Neural cell (in vitro differentiated cells): ENCODE results near the gene ADSS1. TPM values are rescaled to one million over a fixed set of nuclear protein-coding genes. Genes with fewer than 3 reads are reported as not detected.

Experiments used
- H2AFZ ChIP-seq: fragments of 200-600, 300-800 bp; sonication (generic), shearing (Covaris generic); 2 replicates; pipeline ENCODE4 v1.6.0; 2014; ENCODE audit warnings: low read depth, mild to moderate bottlenecking, antibody characterized with exemption, low read length, moderate library complexity
- H3F3A ChIP-seq: fragments of 200-600 bp; shearing (Covaris generic); 2 replicates; pipeline ENCODE4 v1.6.1; 2016; ENCODE audit warnings: mild to moderate bottlenecking, moderate library complexity, mixed read lengths, antibody characterized with exemption, low read length; ENCODE audit not compliant: insufficient read depth, poor library complexity, severe bottlenecking
- H3K27ac ChIP-seq: fragments of 200-600, 300-800 bp; sonication (generic), shearing (Covaris generic); 2 replicates; pipeline ENCODE4 v1.5.1; 2014; ENCODE audit warnings: mild to moderate bottlenecking, low read length, moderate library complexity
- H3K27me3 ChIP-seq: fragments of 300-800, 200-600 bp; sonication (generic), shearing (Covaris generic); 2 replicates; pipeline ENCODE4 v1.6.0; 2014; ENCODE audit warnings: mild to moderate bottlenecking, low read depth, low read length, moderate library complexity; ENCODE audit not compliant: insufficient read depth
- H3K36me3 ChIP-seq: fragments of 300-800, 200-600 bp; sonication (generic), shearing (Covaris generic); 2 replicates; pipeline ENCODE4 v1.5.1; 2014; ENCODE audit warnings: mild to moderate bottlenecking, antibody characterized with exemption, low read length, moderate library complexity; ENCODE audit not compliant: insufficient read depth
- H3K4me2 ChIP-seq: fragments of 300-800, 200-600 bp; sonication (generic), shearing (Covaris generic); 2 replicates; pipeline ENCODE4 v1.6.0; 2014; ENCODE audit warnings: mild to moderate bottlenecking, low read length
- H3K4me3 ChIP-seq: fragments of 300-800, 200-600 bp; sonication (generic), shearing (Covaris generic); 2 replicates; pipeline ENCODE4 v1.5.1; 2014; ENCODE audit warnings: mild to moderate bottlenecking, low read length, moderate library complexity
- H3K79me2 ChIP-seq: fragments of 200-600 bp; shearing (Covaris generic); replicated peaks from 2 replicates; pipeline ENCODE4 v1.6.0; 2014; ENCODE audit warnings: mild to moderate bottlenecking, low read length, moderate library complexity; ENCODE audit not compliant: insufficient read depth
- H3K9ac ChIP-seq: fragments of 300-800, 200-600 bp; sonication (generic), shearing (Covaris generic); 2 replicates; pipeline ENCODE4 v1.6.1; 2016; ENCODE audit warnings: mild to moderate bottlenecking, low read length, mixed read lengths
- H3K9me2 ChIP-seq: fragments of 200-600 bp; shearing (Covaris generic); 2 replicates; pipeline ENCODE4 v1.6.1; 2016; ENCODE audit warnings: mild to moderate bottlenecking, low read length, mixed read lengths; ENCODE audit not compliant: insufficient read depth
- H3K9me3 ChIP-seq: fragments of 200-600, 300-800 bp; sonication (generic), shearing (Covaris generic); 2 replicates; pipeline ENCODE4 v1.6.1; 2016; ENCODE audit warnings: mild to moderate bottlenecking, mixed run types, low read length, moderate library complexity, mixed read lengths
- H4K20me1 ChIP-seq: fragments of 200-600 bp; shearing (Covaris generic); 2 replicates; pipeline ENCODE4 v1.6.1; 2016; ENCODE audit warnings: mild to moderate bottlenecking, mixed run types; ENCODE audit not compliant: insufficient read depth
- CTCF ChIP-seq: fragments of 450-650 bp; IDR thresholded peaks from 2 replicates; pipeline ENCODE4 v1.5.1; 2014; ENCODE audit warnings: antibody characterized with exemption, mild to moderate bottlenecking, moderate library complexity; ENCODE audit not compliant: poor library complexity, severe bottlenecking
- EP300 ChIP-seq: fragments of 450-650 bp; conservative IDR thresholded peaks from 2 replicates; pipeline ENCODE4 v1.6.1; 2014; ENCODE audit warnings: antibody characterized with exemption, mild to moderate bottlenecking, moderate library complexity; ENCODE audit not compliant: poor library complexity, severe bottlenecking
- EZH2 ChIP-seq: fragments of 200-600, 300-800 bp; shearing (Covaris generic), sonication (generic); IDR thresholded peaks from 2 replicates; pipeline ENCODE4 v1.6.1; 2014; ENCODE audit warnings: antibody characterized with exemption, low read length, borderline replicate concordance, mild to moderate bottlenecking; ENCODE audit not compliant: insufficient read depth, poor library complexity, severe bottlenecking
- MXI1 ChIP-seq: fragments of 450-650 bp; conservative IDR thresholded peaks from 2 replicates; pipeline ENCODE4 v1.6.1; 2014; ENCODE audit warnings: antibody characterized with exemption, mild to moderate bottlenecking; ENCODE audit not compliant: poor library complexity, severe bottlenecking
- POLR2AphosphoS5 ChIP-seq: IDR thresholded peaks from 2 replicates; pipeline ENCODE4 v1.6.1; 2012
- RAD21 ChIP-seq: fragments of 450-650 bp; conservative IDR thresholded peaks from 2 replicates; pipeline ENCODE4 v1.6.1; 2014; ENCODE audit warnings: antibody characterized with exemption, mild to moderate bottlenecking, moderate library complexity
- REST ChIP-seq: IDR thresholded peaks from 2 replicates; pipeline ENCODE4 v1.6.1; 2012; ENCODE audit warnings: borderline replicate concordance
- SMC3 ChIP-seq: fragments of 450-650 bp; conservative IDR thresholded peaks from 2 replicates; pipeline ENCODE4 v1.6.1; 2014; ENCODE audit warnings: antibody characterized with exemption, mild to moderate bottlenecking, moderate library complexity; ENCODE audit not compliant: poor library complexity
- TAF1 ChIP-seq: IDR thresholded peaks from 2 replicates; pipeline ENCODE4 v1.6.1; 2012; ENCODE audit warnings: low read depth
- polyA plus RNA-seq: library from polyadenylated mRNA; depleted of rRNA; stranded (reverse); fragments of >200 nt; gene quantifications from 2 replicates; pipeline ENCODE4 v1.2.3, GENCODE V29; 2014

Gene ADSS1
- polyA plus RNA-seq, 1 donor from 2014 or later = 4.3 TPM

GRCh38 chr14:104778694-104779331 lies 54.8 kb downstream of the ADSS1 start:
- Histone ChIP-seq H3K27ac (no peak overlapping the region), H4K20me1 (no peaks in the 10 kb centered on the region), H3K9me3 (no peaks in the 10 kb centered on the region), H3K79me2 (no peaks in the 10 kb centered on the region), H3K9ac (no peak overlapping the region), H3F3A (no peaks in the 10 kb centered on the region), H3K4me3 (no peak overlapping the region), H3K9me2 (no peaks in the 10 kb centered on the region), H3K4me2 (no peak overlapping the region), H2AFZ (no peak overlapping the region), H3K27me3 (no peaks in the 10 kb centered on the region), H3K36me3 (no peaks in the 10 kb centered on the region)
- TF ChIP-seq RAD21 (no peak), POLR2AphosphoS5 (no peak), MXI1 (no peak), TAF1 (no peak), EP300 (no peak), REST (no peak), CTCF (no peak), SMC3 (no peak), EZH2 (no peak)

- no peak for TF ChIP-seq MXI1
- TF ChIP-seq SMC3 = no peak
- TF ChIP-seq POLR2AphosphoS5 = no peak
- no peak for TF ChIP-seq REST
- TF ChIP-seq CTCF = no peak
- TF ChIP-seq TAF1 = no peak
- no peak for TF ChIP-seq RAD21
- TF ChIP-seq EZH2 = no peak
- no peak for TF ChIP-seq EP300
- Histone ChIP-seq H3F3A (no peaks in the 10 kb centered on the region), H3K4me3 (no peak overlapping the region), H3K9me2 (no peaks in the 10 kb centered on the region), H3K9me3 (no peaks in the 10 kb centered on the region), H3K27me3 (no peaks in the 10 kb centered on the region), H3K4me2 (no peak overlapping the region), H3K27ac (no peak overlapping the region), H4K20me1 (no peaks in the 10 kb centered on the region), H3K9ac (no peak overlapping the region), H3K36me3 (no peaks in the 10 kb centered on the region), H3K79me2 (no peaks in the 10 kb centered on the region), H2AFZ (no peak overlapping the region)
Measured at GRCh38 chr14:104779776-104780512, 55.9 kb downstream of the ADSS1 start.
